IMR-90 (cell line): ENCODE measurements around the gene MAN2A2. TPM values are rescaled to one million over a fixed set of nuclear protein-coding genes. Genes with fewer than 3 reads are reported as not detected.

Experiments
- ATAC-seq: fragments of 200-7000 bp; cut with Tn5 transposase; 2 replicates; pipeline ENCODE4 v1.9.1; 2020; ENCODE audit warnings: low read depth, mild to moderate bottlenecking, moderate library complexity
- BruUV-seq: library from RNA; stranded (reverse); fragments of 400-500 nt; replicated peaks from 2 replicates; lab custom pipeline; 2021; lab: Mats Ljungman, UMichigan
- CTCF ChIA-PET: fragments of 300-600 bp; formaldehyde crosslinking; extraction: SDS; loops from one replicate; lab custom pipeline; 2021; ENCODE audit warnings: antibody characterized with exemption; lab: Yijun Ruan, JAX
- POLR2A ChIA-PET: fragments of 300-600 bp; sonication (Branson Sonifier 250); formaldehyde crosslinking; loops from one replicate; lab custom pipeline; 2022; ENCODE audit warnings: antibody characterized with exemption; ENCODE audit not compliant: unreplicated experiment; lab: Charles Lee
- DNase-seq: peaks from one replicate; pipeline ENCODE4 v3.0.0; 2013
- H2AFZ ChIP-seq: replicated peaks from 2 replicates; pipeline ENCODE3; 2013; ENCODE audit warnings: low read length, mild to moderate bottlenecking; ENCODE audit not compliant: poor library complexity
- H2AK5ac ChIP-seq: 2 replicates; pipeline ENCODE4 v1.6.1; 2013; ENCODE audit warnings: low read depth, low read length, inconsistent platforms
- H2AK9ac ChIP-seq: replicated peaks from 2 replicates; pipeline ENCODE3; 2013; ENCODE audit warnings: mild to moderate bottlenecking, low read depth, low read length, moderate library complexity; ENCODE audit not compliant: poor library complexity
- H2BK120ac ChIP-seq: 2 replicates; pipeline ENCODE4 v1.6.1; 2013; ENCODE audit warnings: low read depth, low read length, inconsistent platforms
- H2BK15ac ChIP-seq: 3 replicates; pipeline ENCODE4 v1.6.1; 2013; ENCODE audit warnings: low read depth, low read length, inconsistent platforms
- H2BK20ac ChIP-seq: 2 replicates; pipeline ENCODE4 v1.6.1; 2013; ENCODE audit warnings: low read depth, mild to moderate bottlenecking, inconsistent platforms, low read length, moderate library complexity
- H2BK5ac ChIP-seq: 2 replicates; pipeline ENCODE4 v1.6.1; 2013; ENCODE audit warnings: mild to moderate bottlenecking, low read depth, low read length, inconsistent platforms; ENCODE audit not compliant: poor library complexity, severe bottlenecking
- H3K14ac ChIP-seq: replicated peaks from 2 replicates; pipeline ENCODE4 v1.6.1; 2013; ENCODE audit warnings: low read depth, low read length, inconsistent platforms
- H3K18ac ChIP-seq: 2 replicates; pipeline ENCODE4 v1.6.1; 2013; ENCODE audit warnings: low read depth, low read length, control low read depth
- H3K23ac ChIP-seq: 2 replicates; pipeline ENCODE4 v1.6.1; 2013; ENCODE audit warnings: low read depth, low read length, inconsistent platforms
- H3K27ac ChIP-seq: 2 replicates; pipeline ENCODE4 v1.5.1; 2013; ENCODE audit warnings: mild to moderate bottlenecking, control low read depth, low read length; ENCODE audit not compliant: insufficient read depth
- H3K27me3 ChIP-seq: 2 replicates; pipeline ENCODE4 v1.6.1; 2013; ENCODE audit warnings: low read length; ENCODE audit not compliant: control insufficient read depth, insufficient read depth
- H3K36me3 ChIP-seq: 2 replicates; pipeline ENCODE4 v1.6.1; 2013; ENCODE audit warnings: low read length, mixed read lengths; ENCODE audit not compliant: control insufficient read depth, insufficient read depth
- H3K4ac ChIP-seq: 2 replicates; pipeline ENCODE4 v1.6.1; 2013; ENCODE audit warnings: low read depth, low read length, inconsistent platforms
- H3K4me1 ChIP-seq: 2 replicates; pipeline ENCODE4 v1.6.1; 2013; ENCODE audit warnings: low read length, mixed read lengths; ENCODE audit not compliant: control insufficient read depth, insufficient read depth
- H3K4me2 ChIP-seq: 2 replicates; pipeline ENCODE4 v1.6.1; 2013; ENCODE audit warnings: low read depth, mild to moderate bottlenecking, control low read depth, low read length, moderate library complexity
- H3K4me3 ChIP-seq: 2 replicates; pipeline ENCODE4 v1.5.1; 2013; ENCODE audit warnings: low read depth, mild to moderate bottlenecking, control low read depth, low read length, moderate library complexity; ENCODE audit not compliant: insufficient read depth
- H3K56ac ChIP-seq: 2 replicates; pipeline ENCODE4 v1.6.1; 2013; ENCODE audit warnings: low read length, inconsistent platforms; ENCODE audit not compliant: insufficient read depth; ENCODE audit errors: extremely low read depth
- H3K79me1 ChIP-seq, 2 experiments: 2 replicates each; pipeline ENCODE4 v1.6.1; 2013; ENCODE audit warnings: low read length in 2 of 2, inconsistent platforms in 1 of 2, low read depth in 1 of 2
- H3K9ac ChIP-seq: 2 replicates; pipeline ENCODE4 v1.6.1; 2013; ENCODE audit warnings: low read depth, low read length, control low read depth
- H3K9me1 ChIP-seq: 2 replicates; pipeline ENCODE4 v1.6.1; 2013; ENCODE audit warnings: low read length, inconsistent platforms; ENCODE audit not compliant: insufficient read depth
- H3K9me3 ChIP-seq: 2 replicates; pipeline ENCODE4 v1.6.1; 2013; ENCODE audit warnings: low read length; ENCODE audit not compliant: control insufficient read depth, insufficient read depth
- H4K20me1 ChIP-seq: 2 replicates; pipeline ENCODE4 v1.6.1; 2013; ENCODE audit warnings: low read length, inconsistent platforms; ENCODE audit not compliant: insufficient read depth
- H4K5ac ChIP-seq: 2 replicates; pipeline ENCODE4 v1.6.1; 2013; ENCODE audit warnings: mild to moderate bottlenecking, low read depth, low read length, control low read depth
- H4K8ac ChIP-seq, 2 experiments: 2 replicates each; pipeline ENCODE4 v1.6.1; 2013; ENCODE audit warnings: low read depth in 2 of 2, low read length in 2 of 2, control low read depth in 1 of 2, inconsistent platforms in 1 of 2
- H4K91ac ChIP-seq: 2 replicates; pipeline ENCODE4 v1.6.1; 2013; ENCODE audit warnings: low read depth, low read length, inconsistent platforms; ENCODE audit not compliant: insufficient read depth
- MAFK ChIP-seq: IDR thresholded peaks from 2 replicates; pipeline ENCODE4 v1.6.1; 2012; ENCODE audit warnings: low read depth, low read length, improper control_type of control experiment
- RFX5 ChIP-seq: IDR thresholded peaks from 2 replicates; pipeline ENCODE4 v1.8.0; 2012; ENCODE audit warnings: low read depth, mild to moderate bottlenecking, low read length, moderate library complexity
- WGBS, 2 experiments: methylation state at CpG; one replicate each; pipeline versions ENCODE4 v1.1.5 to v1.1.7; 2013; ENCODE audit warnings: missing lambda C conversion rate in 2 of 2; ENCODE audit not compliant: insufficient read length in 1 of 2; ENCODE audit errors: extremely low coverage in 2 of 2; 5-methylcytosine and 5-hydroxymethylcytosine counted together
- dilution Hi-C: fragments of 300-500 bp; cut with HindIII; formaldehyde crosslinking; loops from one replicate; pipeline ENCODE4 v1.14.3; 2018; ENCODE audit warnings: low sequenced_read_pairs; ENCODE audit not compliant: unreplicated experiment
- in situ Hi-C: fragments of 300-500 bp; cut with MboI; formaldehyde crosslinking; loops from 3 replicates; pipeline ENCODE4 v1.14.3; 2019; ENCODE audit warnings: low sequenced_read_pairs, inconsistent platforms, mixed read lengths
- intact Hi-C: fragments of 100-400 bp; cut with micrococcal nuclease; formaldehyde crosslinking; loops from 2 replicates; pipeline ENCODE4 v1.10.0; 2022
- polyA plus RNA-seq, 3 experiments: library from polyadenylated mRNA; depleted of rRNA; stranded (reverse); fragments of >200 nt; gene quantifications; 2 replicates each; pipeline ENCODE4 v1.2.3, GENCODE V29; 2012; ENCODE audit warnings: low replicate concordance in 1 of 3
- total RNA-seq: library from RNA; depleted of rRNA; stranded (reverse); fragments of >200 nt; gene quantifications from 2 replicates; pipeline ENCODE4 v1.2.3, GENCODE V29; 2012

The MAN2A2 gene
- total and polyA plus RNA-seq, 2 of the 4 experiments (the other 2 are of a cell fraction) = 3.4 to 52.5 TPM

DNA sequence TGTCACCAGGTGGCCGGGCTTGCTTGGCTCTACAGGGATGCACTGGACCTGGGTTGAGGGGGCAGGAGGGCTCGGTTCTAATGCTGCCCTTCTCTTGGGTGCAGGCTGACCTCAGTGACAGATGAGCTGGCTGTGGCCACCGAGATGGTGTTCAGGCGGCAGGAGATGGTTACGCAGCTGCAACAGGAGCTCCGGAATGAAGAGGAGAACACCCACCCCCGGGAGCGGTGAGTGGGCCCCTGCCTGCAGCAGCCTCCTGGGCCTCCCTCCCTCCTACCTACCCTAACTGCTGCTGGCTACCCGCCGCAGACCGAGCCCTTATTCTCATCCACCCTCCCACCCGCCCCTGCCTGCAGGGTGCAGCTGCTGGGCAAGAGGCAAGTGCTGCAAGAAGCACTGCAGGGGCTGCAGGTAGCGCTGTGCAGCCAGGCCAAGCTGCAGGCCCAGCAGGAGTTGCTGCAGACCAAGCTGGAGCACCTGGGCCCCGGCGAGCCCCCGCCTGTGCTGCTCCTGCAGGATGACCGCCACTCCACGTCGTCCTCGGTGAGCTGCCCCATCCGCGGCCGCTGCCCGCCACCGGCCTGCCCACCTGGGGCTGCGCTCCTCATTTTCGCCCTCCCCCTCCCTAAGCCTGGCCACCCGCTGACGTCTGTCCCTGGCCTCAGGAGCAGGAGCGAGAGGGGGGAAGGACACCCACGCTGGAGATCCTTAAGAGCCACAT, 13.2 kb upstream of the MAN2A2 start:
- WGBS, 2 experiments = 85% methylated on average over 16 of the region's 31 CpGs; no CpG with 5 or more reads in 1 of the 2 experiments
- H3K4me3 ChIP-seq = no peak overlapping the region
- in situ Hi-C loops = loop anchor here (5.0 to 25.0 kb wide), 3 partner anchors 248 to 578 kb away; no protein-coding TSS in a partner anchor
- no peak overlapping the region for H2AK9ac ChIP-seq
- TF ChIP-seq MAFK (no peak), RFX5 (no peak)
- H3K9ac ChIP-seq = no peak overlapping the region
- no peak overlapping the region for H3K14ac ChIP-seq
- H3K23ac ChIP-seq = no peak overlapping the region
- ATAC-seq (no peak), DNase-seq (no peak)
- H4K20me1 ChIP-seq = no peaks in the 10 kb centered on the region
- H2AFZ ChIP-seq = peak overlapping the region; percentile 23
- H2BK15ac ChIP-seq = no peak overlapping the region
- peaks cover 0 to 8% of the 10 kb centered on the region in 2 experiments; a peak in 2 of 4 replicates for H3K79me1 ChIP-seq
- CTCF ChIA-PET = no interaction called here
- H4K91ac ChIP-seq = no peak overlapping the region
- dilution Hi-C loops = no loop called here
- H3K56ac ChIP-seq = no peak overlapping the region
- H3K27me3 ChIP-seq = no peaks in the 10 kb centered on the region
- POLR2A ChIA-PET = no interaction called here
- H4K8ac ChIP-seq = no peak overlapping the region
- H3K9me3 ChIP-seq = no peaks in the 10 kb centered on the region
- no peak overlapping the region for H3K18ac ChIP-seq
- H3K4me1 ChIP-seq = peaks cover 6% of the 10 kb centered on the region; the same call in 1 of the 2 replicates
- no peak overlapping the region for H3K27ac ChIP-seq
- intact Hi-C loops = loop anchor here (5.0 kb wide), 3 partner anchors 173 to 398 kb away; partner anchors contain the start of gene BLM
- no peak overlapping the region for H4K5ac ChIP-seq
- no peak overlapping the region for H3K4me2 ChIP-seq
- peaks cover 20% of the 10 kb centered on the region for H3K36me3 ChIP-seq
- no peak overlapping the region for H2AK5ac ChIP-seq
- H3K4ac ChIP-seq = no peak overlapping the region
- no peaks in the 10 kb centered on the region for H3K9me1 ChIP-seq
- BruUV-seq = no TSS peak
- H2BK120ac ChIP-seq = no peak overlapping the region
- no peak overlapping the region for H2BK5ac ChIP-seq
- H2BK20ac ChIP-seq = no peak overlapping the region
